Left lung (tissue), 10 donors: Measurements from ENCODE around the gene JAK2. TPM values are rescaled to one million over a fixed set of nuclear protein-coding genes. Genes with fewer than 3 reads are reported as not detected.

Experiments used
- ATAC-seq: fragments of 200-7000 bp; cut with Tn5 transposase; one replicate; pipeline ENCODE4 v1.9.1; 2020; ENCODE audit warnings: moderate library complexity
- DNase-seq, 4 donors: peaks; one replicate each; pipeline ENCODE4 v3.0.0-alpha.2; 2013 to 2020
- H3K27ac ChIP-seq, 2 donors: fragments of 200-600 bp; sonication (generic) in 1 of 2; one replicate each; pipeline versions ENCODE4 v1.5.0 to v1.8.0; 2020 to 2021
- H3K27me3 ChIP-seq, 2 donors: fragments of 200-600 bp; sonication (generic) in 1 of 2; one replicate each; pipeline versions ENCODE4 v1.5.0 to v1.8.0; 2020 to 2021
- H3K36me3 ChIP-seq, 2 donors: fragments of 200-600 bp; sonication (generic) in 1 of 2; one replicate each; pipeline versions ENCODE4 v1.5.0 to v1.8.0; 2020 to 2021
- H3K4me1 ChIP-seq, 2 donors: fragments of 200-600 bp; one replicate each; pipeline ENCODE4 v1.8.0; 2021
- H3K4me3 ChIP-seq, 2 donors: fragments of 200-600 bp; sonication (generic) in 1 of 2; one replicate each; pipeline versions ENCODE4 v1.5.0 to v1.8.0; 2020 to 2021; ENCODE audit warnings: mild to moderate bottlenecking in 1 of 2
- H3K9me3 ChIP-seq, 2 donors: fragments of 200-600 bp; sonication (generic) in 1 of 2; one replicate each; pipeline versions ENCODE4 v1.5.0 to v1.8.0; 2020 to 2021
- intact Hi-C, 2 donors: fragments of 100-400 bp; cut with DNase I; formaldehyde crosslinking; loops; one replicate each; pipeline versions ENCODE4 v1.11.2 to v1.14.2; 2022
- polyA plus RNA-seq, 6 donors: library from polyadenylated mRNA; unstranded; fragments of 120-200 nt; gene quantifications; one replicate each; pipeline ENCODE4 v1.2.1, GENCODE V29; 2013; ENCODE audit not compliant: insufficient read length in 6 of 6
- total RNA-seq, 2 donors: library from RNA; stranded (reverse); fragmentation: NEBNext Ultra II Directional; extraction: Animal tissue kit (Norgen Biotek cat#: 25700); gene quantifications; one replicate each; pipeline ENCODE4 v1.2.1, GENCODE V29; 2021
- TF ChIP-seq, protein P1 (sequence below), 2 donors: fragments of 200-600 bp; sonication (generic) in 1 of 2; IDR thresholded peaks; one replicate each; pipeline versions ENCODE4 v1.5.0 to v1.8.0; 2021; ENCODE audit warnings: antibody characterized with exemption in 2 of 2
- donor health status: DM: no; HTN: yes; CAD: no.
- donor health status: DM: no; HTN: no; CAD: no.

The JAK2 gene
- total and polyA plus RNA-seq, 8 donors = 13.6 to 27.3 (median 15.3) TPM

DNA sequence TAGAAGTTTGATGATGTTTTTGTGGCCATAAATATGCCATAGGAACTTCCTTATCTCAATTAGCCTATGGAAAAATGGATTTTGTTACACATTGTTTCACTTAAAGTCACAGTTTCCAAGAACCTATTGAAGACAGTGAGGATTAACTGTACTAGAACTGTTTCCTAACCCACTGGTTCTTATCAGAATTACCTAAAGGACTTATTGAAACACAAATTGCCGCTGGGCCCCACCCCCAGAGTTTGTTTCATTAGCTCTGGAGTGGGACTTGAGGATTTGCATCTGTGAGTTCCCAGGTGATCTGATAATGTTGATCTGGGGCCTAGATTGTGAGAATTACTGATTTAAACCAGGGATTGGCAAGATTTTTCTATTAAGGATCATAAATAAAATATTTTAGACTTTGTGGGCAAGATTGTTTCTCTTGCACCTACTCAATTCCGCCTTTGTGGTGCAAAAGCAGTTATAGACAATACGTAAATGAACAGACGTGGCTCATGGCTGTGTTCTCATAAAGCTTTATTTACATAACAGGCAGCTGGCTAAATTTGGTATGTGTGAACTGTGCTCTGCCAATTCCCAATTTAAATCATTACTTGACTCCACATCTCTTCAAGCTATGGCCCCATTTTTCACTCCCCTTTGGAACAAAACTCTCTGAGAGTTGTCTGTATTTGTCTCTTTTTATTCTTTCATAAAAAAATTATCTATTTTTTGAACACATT, 9.3 kb downstream of the JAK2 start:
- no peak overlapping the region for H3K4me3 ChIP-seq
- H3K4me1 ChIP-seq = peaks cover 4 to 40% of the 10 kb centered on the region in 2 donors
- no peak for DNase-seq
- peak overlapping the region in 1 of 2 donors; percentile 8 for H3K27ac ChIP-seq
- H3K9me3 ChIP-seq = peaks cover 0 to 6% of the 10 kb centered on the region in 2 donors
- no peaks in the 10 kb centered on the region for H3K27me3 ChIP-seq
- TF ChIP-seq, protein P1, sequence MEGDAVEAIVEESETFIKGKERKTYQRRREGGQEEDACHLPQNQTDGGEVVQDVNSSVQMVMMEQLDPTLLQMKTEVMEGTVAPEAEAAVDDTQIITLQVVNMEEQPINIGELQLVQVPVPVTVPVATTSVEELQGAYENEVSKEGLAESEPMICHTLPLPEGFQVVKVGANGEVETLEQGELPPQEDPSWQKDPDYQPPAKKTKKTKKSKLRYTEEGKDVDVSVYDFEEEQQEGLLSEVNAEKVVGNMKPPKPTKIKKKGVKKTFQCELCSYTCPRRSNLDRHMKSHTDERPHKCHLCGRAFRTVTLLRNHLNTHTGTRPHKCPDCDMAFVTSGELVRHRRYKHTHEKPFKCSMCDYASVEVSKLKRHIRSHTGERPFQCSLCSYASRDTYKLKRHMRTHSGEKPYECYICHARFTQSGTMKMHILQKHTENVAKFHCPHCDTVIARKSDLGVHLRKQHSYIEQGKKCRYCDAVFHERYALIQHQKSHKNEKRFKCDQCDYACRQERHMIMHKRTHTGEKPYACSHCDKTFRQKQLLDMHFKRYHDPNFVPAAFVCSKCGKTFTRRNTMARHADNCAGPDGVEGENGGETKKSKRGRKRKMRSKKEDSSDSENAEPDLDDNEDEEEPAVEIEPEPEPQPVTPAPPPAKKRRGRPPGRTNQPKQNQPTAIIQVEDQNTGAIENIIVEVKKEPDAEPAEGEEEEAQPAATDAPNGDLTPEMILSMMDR (IDR thresholded peaks at IDR 0.05) = no peak
- ATAC-seq = peak; percentile 22
- intact Hi-C loops = no loop called here
- H3K36me3 ChIP-seq = peaks cover 0 to 26% of the 10 kb centered on the region in 2 donors

- no peak for ATAC-seq
- intact Hi-C loops = no loop called here
These were observed 12.1 kb downstream of the JAK2 start for GRCh38 chr9:4997196-4997595.

DNA sequence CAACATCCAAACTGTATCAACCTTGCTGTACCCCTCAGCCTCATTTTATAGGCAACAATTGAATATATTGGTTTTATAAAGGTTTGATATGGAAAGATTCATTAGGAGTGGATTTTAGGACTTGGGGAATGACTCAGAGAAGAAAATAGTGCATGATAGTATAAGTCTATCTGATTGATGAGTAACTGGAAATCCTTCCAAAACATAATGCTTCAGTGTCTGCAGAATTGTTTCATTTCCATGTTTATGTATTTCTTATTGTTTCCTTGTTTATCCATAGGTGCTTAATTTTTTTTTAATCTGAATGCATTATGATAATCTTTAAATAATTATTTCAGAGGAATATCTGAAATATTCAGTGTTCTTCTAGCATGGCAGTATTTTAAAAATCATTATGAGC, 12.6 kb downstream of the JAK2 start:
- Histone ChIP-seq H3K9me3 (peaks cover 0 to 5% of the 10 kb centered on the region in 2 donors), H3K27ac (no peak overlapping the region), H3K27me3 (no peaks in the 10 kb centered on the region), H3K36me3 (peaks cover 0 to 15% of the 10 kb centered on the region in 2 donors), H3K4me1 (peaks cover 0 to 24% of the 10 kb centered on the region in 2 donors), H3K4me3 (no peak overlapping the region)
- DNase-seq = no peak
- intact Hi-C loops = no loop called here
- TF ChIP-seq, protein P1 (IDR thresholded peaks at IDR 0.05) = no peak
- ATAC-seq = no peak

More at GRCh38 chr9:4997196-4997595, 12.1 kb downstream of the JAK2 start:
- TF ChIP-seq, protein P1 (IDR thresholded peaks at IDR 0.05) = no peak
- DNase-seq = no peak
- H3K27ac ChIP-seq = no peak overlapping the region
- peaks cover 0 to 19% of the 10 kb centered on the region in 2 donors for H3K36me3 ChIP-seq
- H3K9me3 ChIP-seq = peaks cover 0 to 8% of the 10 kb centered on the region in 2 donors
- H3K27me3 ChIP-seq = no peaks in the 10 kb centered on the region
- peaks cover 0 to 28% of the 10 kb centered on the region in 2 donors for H3K4me1 ChIP-seq
- no peak overlapping the region for H3K4me3 ChIP-seq

DNA sequence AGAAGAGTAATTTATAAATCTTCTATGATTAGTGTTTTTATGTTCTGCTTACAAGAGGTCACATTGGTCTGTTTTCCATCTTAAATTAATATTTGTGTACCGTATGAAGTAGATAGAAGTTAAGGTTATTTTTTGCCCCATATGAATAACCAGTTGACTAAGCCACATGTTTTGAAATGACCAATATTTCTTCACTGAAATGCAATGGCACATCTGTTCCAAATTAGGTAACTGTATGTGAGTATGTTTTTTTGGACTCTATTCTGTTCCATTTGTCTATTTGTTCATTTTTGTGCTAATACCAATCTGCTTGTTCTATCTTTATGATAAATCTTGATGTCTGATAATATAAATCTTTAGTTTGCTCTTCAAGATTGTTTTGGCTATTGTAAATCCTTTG, 17.7 kb downstream of the JAK2 start:
- H3K9me3 ChIP-seq = peaks cover 0 to 14% of the 10 kb centered on the region in 2 donors
- no peak overlapping the region for H3K4me3 ChIP-seq
- H3K4me1 ChIP-seq = peaks cover 0 to 3% of the 10 kb centered on the region in 2 donors
- peaks cover 0 to 12% of the 10 kb centered on the region in 2 donors for H3K36me3 ChIP-seq
- no peaks in the 10 kb centered on the region for H3K27me3 ChIP-seq
- TF ChIP-seq, protein P1 (IDR thresholded peaks at IDR 0.05) = no peak
- intact Hi-C loops = no loop called here
- H3K27ac ChIP-seq = no peak overlapping the region
- ATAC-seq (no peak), DNase-seq (no peak)

- peaks cover 0 to 14% of the 10 kb centered on the region in 2 donors for H3K9me3 ChIP-seq
- DNase-seq (no peak), ATAC-seq (no peak)
- H3K27ac ChIP-seq = no peak overlapping the region
- H3K4me3 ChIP-seq = no peak overlapping the region
- peaks cover 0 to 5% of the 10 kb centered on the region in 2 donors for H3K4me1 ChIP-seq
- H3K36me3 ChIP-seq = peaks cover 0 to 7% of the 10 kb centered on the region in 2 donors
- intact Hi-C loops = no loop called here
- TF ChIP-seq, protein P1 (IDR thresholded peaks at IDR 0.05) = no peak
- no peaks in the 10 kb centered on the region for H3K27me3 ChIP-seq
These were observed 19.4 kb downstream of the JAK2 start for GRCh38 chr9:5004481-5004880.
